ENCODE data around the gene BPI.
"Not testable (repeated sequence)": the region's sequence is repeated elsewhere in the genome, so short reads cannot be mapped to it uniquely, and the experiment has no call there.

Gene BPI

GRCh38 chr20:38330638-38331037 lies 26.7 kb downstream of the BPI start:
- no peaks in the 10 kb centered on the region for H3K36me3 ChIP-seq (ENCODE audit: control insufficient read depth, insufficient read depth, low read length)
- H3K4me3 ChIP-seq (ENCODE audit: low read length), result no peak overlapping the region
- H3K4me1 ChIP-seq (ENCODE audit: control insufficient read depth, insufficient read depth, low read length), result no peaks in the 10 kb centered on the region

GRCh38 chr20:38331245-38331644 lies 27.3 kb downstream of the BPI start:
- H3K9ac ChIP-seq (ENCODE audit: low read length), result no peak overlapping the region
- no peak overlapping the region for H3K27ac ChIP-seq (ENCODE audit: low read depth, low read length)
- no peaks in the 10 kb centered on the region for H3K27me3 ChIP-seq (ENCODE audit: control insufficient read depth, insufficient read depth, low read length)
- H3K36me3 ChIP-seq (ENCODE audit: control insufficient read depth, insufficient read depth, low read length), result no peaks in the 10 kb centered on the region
- H3K4me1 ChIP-seq (ENCODE audit: control insufficient read depth, insufficient read depth, low read length), result no peaks in the 10 kb centered on the region
- no peak overlapping the region for H3K4me3 ChIP-seq (ENCODE audit: low read length)

More at GRCh38 chr20:38330638-38331037, 26.7 kb downstream of the BPI start:
- Histone ChIP-seq H3K9ac (ENCODE audit: low read length) (no peak overlapping the region), H3K27ac (ENCODE audit: low read depth, low read length) (no peak overlapping the region), H3K27me3 (ENCODE audit: control insufficient read depth, insufficient read depth, low read length) (no peaks in the 10 kb centered on the region)

GRCh38 chr20:38331814-38332213 lies 27.9 kb downstream of the BPI start:
- Histone ChIP-seq H3K9ac (ENCODE audit: low read length) (no peak overlapping the region), H3K27ac (ENCODE audit: low read depth, low read length) (no peak overlapping the region), H3K27me3 (ENCODE audit: control insufficient read depth, insufficient read depth, low read length) (no peaks in the 10 kb centered on the region), H3K4me3 (ENCODE audit: low read length) (no peak overlapping the region), H3K36me3 (ENCODE audit: control insufficient read depth, insufficient read depth, low read length) (no peaks in the 10 kb centered on the region), H3K4me1 (ENCODE audit: control insufficient read depth, insufficient read depth, low read length) (no peaks in the 10 kb centered on the region)

GRCh38 chr20:38334016-38334415 lies 30.1 kb downstream of the BPI start:
- Histone ChIP-seq H3K27ac (ENCODE audit: low read depth, low read length) (no peak overlapping the region), H3K4me3 (ENCODE audit: low read length) (no peak overlapping the region), H3K4me1 (ENCODE audit: control insufficient read depth, insufficient read depth, low read length) (no peaks in the 10 kb centered on the region), H3K36me3 (ENCODE audit: control insufficient read depth, insufficient read depth, low read length) (no peaks in the 10 kb centered on the region), H3K9ac (ENCODE audit: low read length) (no peak overlapping the region), H3K27me3 (ENCODE audit: control insufficient read depth, insufficient read depth, low read length) (no peaks in the 10 kb centered on the region)

- Histone ChIP-seq H3K4me1 (ENCODE audit: control insufficient read depth, insufficient read depth, low read length) (no peaks in the 10 kb centered on the region), H3K9ac (ENCODE audit: low read length) (no peak overlapping the region), H3K36me3 (ENCODE audit: control insufficient read depth, insufficient read depth, low read length) (no peaks in the 10 kb centered on the region), H3K27me3 (ENCODE audit: control insufficient read depth, insufficient read depth, low read length) (no peaks in the 10 kb centered on the region), H3K4me3 (ENCODE audit: low read length) (no peak overlapping the region), H3K27ac (ENCODE audit: low read depth, low read length) (no peak overlapping the region)
Observed at GRCh38 chr20:38336726-38337125, 32.8 kb downstream of the BPI start.

GRCh38 chr20:38337561-38338140 lies 33.7 kb downstream of the BPI start:
- no peak overlapping the region for H3K4me3 ChIP-seq (ENCODE audit: low read length)
- no peak overlapping the region for H3K27ac ChIP-seq (ENCODE audit: low read depth, low read length)
- no peaks in the 10 kb centered on the region for H3K27me3 ChIP-seq (ENCODE audit: control insufficient read depth, insufficient read depth, low read length)
- no peak overlapping the region for H3K9ac ChIP-seq (ENCODE audit: low read length)
- H3K36me3 ChIP-seq (ENCODE audit: control insufficient read depth, insufficient read depth, low read length), result no peaks in the 10 kb centered on the region
- H3K4me1 ChIP-seq (ENCODE audit: control insufficient read depth, insufficient read depth, low read length), result peaks cover under 1% of the 10 kb centered on the region

- H3K36me3 ChIP-seq (ENCODE audit: control insufficient read depth, insufficient read depth, low read length), result no peaks in the 10 kb centered on the region
- H3K27me3 ChIP-seq (ENCODE audit: control insufficient read depth, insufficient read depth, low read length), result no peaks in the 10 kb centered on the region
- H3K27ac ChIP-seq (ENCODE audit: low read depth, low read length), result no peak overlapping the region
- H3K4me1 ChIP-seq (ENCODE audit: control insufficient read depth, insufficient read depth, low read length), result peaks cover 2% of the 10 kb centered on the region
- H3K4me3 ChIP-seq (ENCODE audit: low read length), result no peak overlapping the region
- H3K9ac ChIP-seq (ENCODE audit: low read length), result no peak overlapping the region
Observed at GRCh38 chr20:38338849-38339520, 35.0 kb downstream of the BPI start.

- H3K4me1 ChIP-seq (ENCODE audit: control insufficient read depth, insufficient read depth, low read length); H3K4me3 ChIP-seq (ENCODE audit: low read length); H3K36me3 ChIP-seq (ENCODE audit: control insufficient read depth, insufficient read depth, low read length); H3K27me3 ChIP-seq (ENCODE audit: control insufficient read depth, insufficient read depth, low read length); H3K9ac ChIP-seq (ENCODE audit: low read length); H3K27ac ChIP-seq (ENCODE audit: low read depth, low read length): not testable (repeated sequence)
Observed at GRCh38 chr20:38339521-38339896, 35.6 kb downstream of the BPI start.

- Histone ChIP-seq H3K36me3 (ENCODE audit: control insufficient read depth, insufficient read depth, low read length) (no peaks in the 10 kb centered on the region), H3K27ac (ENCODE audit: low read depth, low read length) (no peak overlapping the region), H3K4me1 (ENCODE audit: control insufficient read depth, insufficient read depth, low read length) (peaks cover 2% of the 10 kb centered on the region), H3K4me3 (ENCODE audit: low read length) (no peak overlapping the region), H3K9ac (ENCODE audit: low read length) (no peak overlapping the region), H3K27me3 (ENCODE audit: control insufficient read depth, insufficient read depth, low read length) (no peaks in the 10 kb centered on the region)
Observed at GRCh38 chr20:38339997-38340396, 36.0 kb downstream of the BPI start.

- Histone ChIP-seq H3K36me3 (ENCODE audit: control insufficient read depth, insufficient read depth, low read length) (no peaks in the 10 kb centered on the region), H3K27ac (ENCODE audit: low read depth, low read length) (no peak overlapping the region), H3K27me3 (ENCODE audit: control insufficient read depth, insufficient read depth, low read length) (no peaks in the 10 kb centered on the region), H3K4me3 (ENCODE audit: low read length) (no peak overlapping the region), H3K9ac (ENCODE audit: low read length) (no peak overlapping the region), H3K4me1 (ENCODE audit: control insufficient read depth, insufficient read depth, low read length) (peaks cover 2% of the 10 kb centered on the region)
Observed at GRCh38 chr20:38340693-38341092, 36.7 kb downstream of the BPI start.

GRCh38 chr20:38342216-38342615 lies 38.3 kb downstream of the BPI start:
- Histone ChIP-seq H3K4me3 (ENCODE audit: low read length) (no peak overlapping the region), H3K27ac (ENCODE audit: low read depth, low read length) (no peak overlapping the region), H3K36me3 (ENCODE audit: control insufficient read depth, insufficient read depth, low read length) (no peaks in the 10 kb centered on the region), H3K9ac (ENCODE audit: low read length) (no peak overlapping the region), H3K27me3 (ENCODE audit: control insufficient read depth, insufficient read depth, low read length) (no peaks in the 10 kb centered on the region), H3K4me1 (ENCODE audit: control insufficient read depth, insufficient read depth, low read length) (peaks cover 2% of the 10 kb centered on the region)

- H3K9ac ChIP-seq (ENCODE audit: low read length), result no peak overlapping the region
- no peaks in the 10 kb centered on the region for H3K36me3 ChIP-seq (ENCODE audit: control insufficient read depth, insufficient read depth, low read length)
- peak overlapping the region; percentile 61 for H3K4me3 ChIP-seq (ENCODE audit: low read length)
- peaks cover 2% of the 10 kb centered on the region for H3K4me1 ChIP-seq (ENCODE audit: control insufficient read depth, insufficient read depth, low read length)
- no peak overlapping the region for H3K27ac ChIP-seq (ENCODE audit: low read depth, low read length)
- H3K27me3 ChIP-seq (ENCODE audit: control insufficient read depth, insufficient read depth, low read length), result no peaks in the 10 kb centered on the region
Observed at GRCh38 chr20:38342713-38343310, 38.9 kb downstream of the BPI start.
